COLO829 (cell line): ENCODE results near the gene GCK.

ENCODE experiments used
- DNase-seq: peaks from one replicate; pipeline ENCODE4 v3.0.0; 2012; ENCODE audit warnings: low spot score

The GCK gene

GRCh38 chr7:44189286-44189992, at the start of gene GCK:
Gene GCK, minus strand, starts transcription at chr7:44189439. Its CDS starts 486 bp downstream, at chr7:44188953.
- no peak for DNase-seq

DNA sequence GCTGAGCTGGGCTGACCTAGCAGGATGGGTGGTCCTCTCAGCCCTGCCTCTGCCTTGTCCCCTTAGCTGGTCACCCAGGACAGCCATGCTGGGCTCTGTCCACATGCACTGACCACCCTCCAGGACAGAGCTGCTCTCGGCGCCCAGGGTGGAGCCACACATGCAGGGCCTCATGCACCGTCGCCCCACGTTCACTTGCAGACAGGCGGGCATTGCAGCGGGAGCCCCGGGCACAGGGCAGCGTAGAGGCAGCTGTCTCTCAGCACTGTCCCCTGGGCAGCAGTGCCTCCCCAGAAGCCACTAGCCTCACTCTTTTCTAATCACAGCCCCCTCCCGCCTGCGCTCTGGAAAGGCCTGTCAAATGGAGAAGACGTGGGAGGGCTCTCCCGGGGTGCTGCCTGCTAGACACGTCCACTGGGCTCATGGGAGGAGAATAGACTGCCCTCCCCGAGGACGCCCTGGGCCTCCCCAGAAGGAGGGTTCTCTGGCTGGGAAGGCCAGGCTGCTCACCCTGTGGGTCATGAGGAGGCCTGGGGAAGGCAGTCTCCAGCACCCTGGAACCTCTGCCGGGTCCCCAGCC, 49.0 kb upstream of the GCK start:
- no peak for DNase-seq

DNA sequence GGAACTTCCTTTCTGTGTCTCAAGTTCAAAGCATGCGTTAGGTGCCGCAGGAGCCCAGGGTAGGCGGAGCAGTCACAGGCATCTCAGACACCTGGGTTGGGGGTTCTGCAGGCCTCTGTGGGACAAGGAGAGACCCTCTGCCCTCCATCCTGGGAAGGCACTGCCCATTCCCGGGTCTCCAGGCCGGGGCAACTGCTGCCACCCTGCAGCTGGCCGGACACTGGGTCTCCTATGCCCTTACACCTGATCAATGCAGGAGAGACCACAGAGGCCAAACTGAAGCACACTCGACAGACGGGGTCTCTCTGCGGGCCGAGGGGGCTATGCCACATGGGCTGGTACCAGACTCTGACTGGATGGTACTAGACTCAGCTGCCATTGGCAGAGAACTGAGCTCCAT, 48.5 kb upstream of the GCK start:
- no peak for DNase-seq

- DNase-seq, result no peak
These were observed 47.1 kb upstream of the GCK start for GRCh38 chr7:44236333-44236728.

DNA sequence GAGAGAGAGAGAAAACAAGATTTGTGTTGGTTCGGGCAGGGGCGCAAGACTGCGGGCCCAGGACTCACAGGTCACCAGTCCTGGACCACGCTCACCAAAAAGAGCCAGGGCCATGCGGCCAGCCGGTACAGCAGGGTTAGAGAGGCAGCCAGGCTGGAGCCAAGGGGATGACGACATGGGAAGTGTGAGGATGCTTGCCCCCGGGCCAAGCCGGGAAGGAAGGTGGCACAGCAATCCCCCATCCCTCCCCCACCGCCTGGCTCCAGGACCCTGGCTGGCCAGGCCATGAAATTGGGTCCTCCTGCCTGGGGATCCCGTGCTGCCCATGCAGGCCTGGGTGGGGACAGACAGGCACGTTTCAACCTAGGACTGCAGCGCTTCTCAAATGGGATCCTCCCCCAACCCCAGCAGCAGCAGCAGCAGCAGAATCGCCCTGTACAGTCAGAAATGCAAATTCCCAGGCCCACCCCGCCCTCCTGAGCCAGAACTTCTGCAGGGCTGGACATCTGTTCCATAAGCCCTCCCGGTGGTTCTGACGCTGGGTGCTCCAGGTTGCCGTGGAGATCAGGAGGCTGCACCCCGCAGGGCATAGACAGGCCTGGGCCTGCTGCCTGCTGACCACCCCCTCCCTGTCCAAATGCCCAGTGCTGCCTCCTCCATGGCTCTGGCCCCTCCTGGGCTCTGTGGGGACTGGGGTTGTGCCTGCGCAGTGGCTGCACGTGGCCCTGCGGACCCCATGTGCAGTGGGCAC, 46.5 kb upstream of the GCK start:
- no peak for DNase-seq

GRCh38 chr7:44235066-44235465, 45.8 kb upstream of the GCK start:
- no peak for DNase-seq

DNA sequence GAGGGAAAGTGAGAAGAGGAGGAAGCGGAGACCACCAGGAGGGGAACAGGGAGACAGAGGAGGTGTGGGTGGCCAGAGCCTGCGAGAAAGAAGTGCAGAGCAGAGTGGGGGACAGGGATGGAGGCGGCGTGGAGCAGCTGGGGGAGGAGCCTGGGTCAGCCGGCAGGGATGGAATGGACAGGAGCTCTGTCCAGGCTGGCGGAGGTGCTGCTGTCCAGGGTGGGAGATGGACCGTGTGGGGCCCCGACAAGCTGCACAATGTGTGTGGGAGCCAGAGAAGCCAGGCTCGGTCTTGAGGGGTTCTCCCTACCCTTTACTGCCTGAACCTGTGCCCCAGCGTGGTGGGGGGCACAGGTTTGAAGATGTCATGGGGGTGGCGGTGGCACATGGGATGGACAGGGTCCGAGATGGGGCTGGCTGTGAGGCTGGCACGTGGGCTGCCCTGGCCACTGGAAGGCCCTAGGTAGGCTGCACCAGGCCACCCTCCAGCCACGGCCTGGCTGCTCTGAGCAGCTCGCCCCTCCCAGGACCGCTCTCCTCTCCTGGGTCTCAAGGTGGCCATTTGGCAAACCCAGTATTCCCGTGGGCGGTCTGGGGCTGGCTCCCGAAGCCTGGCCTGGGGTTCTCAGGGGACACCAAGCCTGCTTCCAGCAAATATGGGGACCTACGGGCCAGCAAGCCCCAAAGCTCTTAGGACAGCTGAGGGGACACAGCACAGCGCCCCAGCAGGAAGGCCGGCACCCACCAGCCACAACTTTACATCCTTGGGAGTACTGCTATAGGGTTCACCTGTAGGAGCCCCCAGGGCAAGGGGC, 43.9 kb upstream of the GCK start:
- DNase-seq, result no peak

GRCh38 chr7:44232396-44232795, 43.2 kb upstream of the GCK start:
- no peak for DNase-seq

GRCh38 chr7:44231088-44231487, 41.8 kb upstream of the GCK start:
- no peak for DNase-seq

- DNase-seq, result no peak
These were observed 41.0 kb upstream of the GCK start for GRCh38 chr7:44230286-44230685.

DNA sequence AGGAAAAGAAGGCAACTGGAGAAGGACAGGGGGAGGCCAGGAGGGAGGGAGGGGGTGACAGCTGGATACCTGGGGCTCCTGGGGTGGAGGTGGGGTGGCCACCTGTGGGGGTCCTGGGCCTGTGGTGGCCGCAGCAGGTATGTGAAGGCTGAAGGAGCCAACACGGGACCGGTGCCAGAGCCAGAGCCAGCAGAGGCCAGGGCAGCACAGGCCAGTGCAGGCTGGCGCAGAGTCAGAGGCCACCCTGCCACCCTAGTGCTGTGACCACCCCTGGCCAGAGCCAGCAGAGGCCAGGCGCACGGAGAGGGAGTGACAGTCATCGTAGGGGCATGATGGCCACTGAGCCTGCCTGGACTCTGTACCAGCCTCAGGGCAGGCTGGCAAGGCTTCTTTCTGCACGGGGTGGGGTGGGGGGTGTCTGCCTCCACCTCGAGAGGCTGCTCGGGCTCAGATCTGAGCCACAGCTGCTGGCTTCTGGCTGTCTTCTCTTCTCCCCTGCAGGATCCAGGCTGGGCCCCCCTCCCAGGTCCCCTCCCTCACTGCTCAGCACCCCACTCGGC, 40.4 kb upstream of the GCK start:
- DNase-seq, result no peak

GRCh38 chr7:44228571-44229350, 39.5 kb upstream of the GCK start:
- DNase-seq, result no peak

DNA sequence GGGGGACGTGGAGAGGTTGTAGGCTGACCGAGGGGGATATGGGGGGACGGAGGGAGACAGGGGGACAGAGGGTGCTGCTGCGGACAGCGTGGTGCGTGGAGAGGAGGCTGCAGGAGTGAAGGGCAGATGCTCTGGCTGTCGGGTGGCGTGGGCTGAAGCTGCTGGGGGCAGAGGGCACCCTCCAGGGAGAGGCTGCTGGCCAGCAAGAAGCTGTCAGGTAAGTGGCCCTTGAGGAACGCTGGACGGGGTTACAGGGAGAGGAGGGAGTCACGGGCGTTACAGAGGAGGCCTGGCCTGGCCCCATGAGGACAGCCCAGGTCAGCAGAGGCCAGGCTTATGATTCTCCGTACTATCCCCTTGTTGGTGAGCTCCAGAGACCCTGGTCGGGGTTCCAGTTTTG, 38.7 kb upstream of the GCK start:
- no peak for DNase-seq

DNA sequence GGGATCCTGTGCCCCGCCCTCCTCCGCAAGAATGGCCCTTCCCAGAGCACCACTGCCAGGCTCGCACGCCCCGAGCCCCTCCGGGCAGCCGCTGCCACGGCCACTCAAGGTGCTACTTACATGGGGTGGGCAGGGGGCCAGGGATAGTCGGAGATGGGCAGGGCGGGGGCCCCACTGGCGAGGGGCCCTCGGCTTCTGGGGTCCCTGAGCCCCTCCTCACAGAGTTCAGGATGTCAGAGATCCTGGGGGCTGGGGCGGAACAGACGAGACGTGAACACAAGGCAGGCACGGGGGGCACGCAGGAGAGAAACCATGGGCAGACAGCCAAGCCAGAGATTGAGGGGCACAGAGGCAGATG, 37.1 kb upstream of the GCK start:
- no peak for DNase-seq

DNA sequence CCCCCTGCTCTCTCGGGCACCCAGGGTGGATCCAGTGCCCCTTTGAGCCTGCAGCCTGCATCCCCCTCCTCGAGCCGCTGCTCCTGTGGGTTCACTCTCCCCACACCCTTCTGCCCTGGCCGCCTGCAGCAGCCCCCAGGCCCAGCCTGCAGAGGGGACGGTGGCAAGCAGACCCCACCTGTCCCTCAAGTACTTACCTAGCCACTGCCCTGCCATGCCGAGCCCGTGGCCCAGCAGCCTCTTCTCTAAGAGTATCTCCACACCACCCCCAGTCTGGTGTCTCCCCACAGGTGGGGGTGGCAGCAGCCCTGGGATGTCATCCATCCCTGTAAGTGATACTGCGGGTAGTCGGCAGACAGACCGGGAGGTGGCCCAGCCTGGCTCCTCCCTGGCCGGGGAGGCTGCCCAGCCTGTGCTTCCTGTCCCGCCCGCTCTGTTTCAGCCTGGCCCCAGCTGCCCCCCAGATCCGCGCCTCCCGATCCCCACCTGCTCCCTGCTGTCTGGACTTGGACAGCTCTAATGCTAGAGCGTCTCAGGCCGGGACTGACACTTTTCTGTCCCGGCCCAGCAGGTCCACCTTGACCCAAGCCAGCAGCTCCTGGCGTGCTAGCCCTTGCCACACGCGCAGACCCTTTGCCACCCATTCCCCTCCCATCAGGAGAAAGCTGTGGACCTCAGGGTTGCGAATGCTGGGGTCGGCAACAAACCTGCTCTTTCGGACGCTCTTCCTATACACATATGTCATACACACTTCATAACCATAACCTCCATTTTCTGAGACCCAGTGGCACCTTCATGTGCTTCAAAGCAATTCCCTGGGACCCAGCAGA, 36.5 kb upstream of the GCK start:
- no peak for DNase-seq

DNA sequence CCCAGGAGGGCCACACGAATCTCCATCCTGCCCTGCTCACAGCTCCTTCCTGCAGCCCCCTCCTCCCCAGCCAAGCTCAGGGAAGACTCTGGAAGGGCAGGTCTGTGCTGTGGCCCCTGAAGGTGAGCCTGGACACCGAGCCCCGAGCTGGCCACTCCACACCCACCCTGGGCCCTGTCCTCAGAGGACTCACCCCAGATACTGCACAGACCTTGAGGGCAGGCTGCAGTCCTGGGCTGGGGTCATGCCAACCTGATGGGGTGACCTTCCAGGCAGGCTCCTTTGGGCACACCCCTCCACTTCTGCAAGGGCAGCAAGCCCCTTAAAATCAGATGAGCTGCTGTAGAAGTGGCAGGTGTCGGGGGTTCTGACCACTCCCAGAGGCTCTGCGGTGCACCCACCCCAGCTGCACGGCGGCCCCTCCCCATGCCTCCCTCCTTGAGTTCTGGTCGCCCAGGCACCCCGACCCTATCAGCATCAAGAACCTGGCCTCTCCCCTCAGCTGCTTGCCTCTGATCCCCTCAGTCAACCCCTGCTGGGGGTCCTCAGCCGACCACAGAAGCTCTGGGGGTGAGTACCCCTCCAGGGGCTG, 35.8 kb upstream of the GCK start:
- no peak for DNase-seq

DNA sequence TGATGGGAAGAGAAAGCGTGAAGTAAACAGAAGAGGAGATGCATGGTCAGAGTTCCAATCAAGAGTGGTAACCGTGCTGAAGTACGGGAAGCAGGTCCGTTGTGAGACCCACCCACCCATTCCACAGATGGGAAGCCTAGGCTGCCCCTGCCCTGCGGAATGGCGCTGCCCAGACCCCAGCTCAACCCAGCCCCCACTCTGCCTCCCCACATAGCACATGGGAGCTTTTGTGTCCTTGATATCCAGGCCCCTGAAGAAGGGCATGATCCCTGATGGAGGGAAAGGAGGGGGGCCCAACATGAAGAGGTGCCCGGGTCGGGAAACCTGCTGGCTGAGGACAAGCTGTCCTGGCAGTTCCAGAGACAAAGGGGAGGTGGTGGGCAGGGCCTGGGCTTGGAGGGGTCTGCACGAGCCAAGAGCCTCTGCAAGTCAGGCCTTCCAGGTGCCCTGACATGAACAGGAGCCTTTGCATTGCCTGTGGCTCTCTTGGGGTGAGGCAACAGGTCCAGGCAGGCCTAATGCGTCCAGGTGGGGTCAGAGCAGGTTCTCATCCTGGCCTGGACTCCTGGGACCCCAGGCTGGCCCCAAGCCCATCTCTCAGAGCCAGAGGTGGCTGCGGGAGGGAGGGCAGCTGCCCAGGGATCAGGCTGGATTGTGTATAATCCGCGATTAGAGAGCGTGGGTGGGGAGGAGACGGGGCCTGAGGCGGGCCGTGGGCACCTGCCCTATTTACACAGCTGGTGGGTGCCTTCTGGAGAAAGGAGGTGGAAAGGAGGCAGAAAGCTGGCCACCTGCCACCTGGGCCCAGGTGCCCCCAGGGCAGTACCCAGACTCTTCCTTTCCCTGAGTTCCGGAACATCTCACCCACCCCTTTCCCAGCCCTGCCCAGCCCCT, 35.1 kb upstream of the GCK start:
- DNase-seq, result no peak

- DNase-seq, result no peak
These were observed 34.3 kb upstream of the GCK start for GRCh38 chr7:44223362-44224079.
